Activated B cell treated with CpG ODN at 0.5 μM for 24 hours (primary cell): ENCODE data around the gene RFTN2. TPM values are rescaled to one million over a fixed set of nuclear protein-coding genes. Genes with fewer than 3 reads are reported as not detected.
A peak's percentile ranks its signal among the peaks of the same experiment; 100 is the strongest.
"Not testable (repeated sequence)": the region's sequence is repeated elsewhere in the genome, so short reads cannot be mapped to it uniquely, and the experiment has no call there.

ENCODE experiments used
- ATAC-seq: fragments of 200-7000 bp; cut with Tn5 transposase; one replicate; pipeline ENCODE4 v1.10.0; 2021; ENCODE audit warnings: low read depth, mild to moderate bottlenecking, moderate library complexity
- CTCF ChIA-PET: fragments of 350-600 bp; sonication (Branson Sonifier 250); formaldehyde crosslinking; loops from one replicate; lab custom pipeline; 2021; ENCODE audit warnings: antibody characterized with exemption; lab: Charles Lee
- POLR2A ChIA-PET: fragments of 350-600 bp; sonication (Branson Sonifier 250); formaldehyde crosslinking; loops from one replicate; lab custom pipeline; 2021; ENCODE audit warnings: antibody characterized with exemption; lab: Charles Lee
- DNase-seq: peaks from one replicate; pipeline ENCODE4 v3.0.0; 2022
- H3K27ac Mint-ChIP-seq: one replicate; pipeline ENCODE4 v1.8.0; 2020; ENCODE audit warnings: mixed read lengths
- H3K27me3 Mint-ChIP-seq: one replicate; pipeline ENCODE4 v1.8.0; 2021; ENCODE audit warnings: mixed read lengths
- H3K36me3 Mint-ChIP-seq: one replicate; pipeline ENCODE4 v1.8.0; 2021; ENCODE audit warnings: low read depth, mixed read lengths
- H3K4me1 Mint-ChIP-seq: one replicate; pipeline ENCODE4 v1.8.0; 2021; ENCODE audit warnings: mixed read lengths
- H3K4me3 Mint-ChIP-seq: one replicate; pipeline ENCODE4 v1.8.0; 2020; ENCODE audit warnings: mild to moderate bottlenecking, mixed read lengths
- H3K9me3 Mint-ChIP-seq: one replicate; pipeline ENCODE4 v1.8.0; 2020; ENCODE audit warnings: mixed read lengths
- intact Hi-C: fragments of 100-400 bp; cut with micrococcal nuclease; formaldehyde crosslinking; loops from one replicate; pipeline ENCODE4 v1.15.1; 2024
- total RNA-seq: library from RNA; stranded (reverse); gene quantifications from 2 replicates; pipeline ENCODE4 v1.2.3, GENCODE V29; 2022
- TF ChIP-seq, protein P1 (sequence below): fragments of 200-600 bp; IDR thresholded peaks from one replicate; pipeline ENCODE4 v1.8.0; 2022; ENCODE audit warnings: antibody characterized with exemption, mild to moderate bottlenecking

The RFTN2 gene
- total RNA-seq, 1 donor from 2014 or later: not detected

DNA sequence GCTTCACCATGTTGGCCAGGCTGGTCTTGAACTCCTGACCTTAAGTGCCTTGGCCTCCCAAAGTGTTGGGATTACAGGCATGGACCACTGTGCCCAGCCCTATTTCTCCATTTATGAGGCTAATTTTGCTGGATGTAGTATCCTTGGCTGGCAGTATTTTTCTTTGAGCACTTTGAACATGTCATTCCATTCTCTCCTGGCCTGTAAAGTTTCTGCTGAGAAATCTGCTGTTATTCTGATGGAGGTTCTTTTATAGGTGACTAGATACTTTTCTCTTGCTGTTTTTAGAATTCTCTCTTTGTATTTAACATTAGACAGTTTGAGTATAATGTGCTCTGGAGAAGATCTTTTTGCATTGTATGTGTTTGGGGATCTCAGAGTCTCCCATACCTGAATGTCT, 9.1 kb downstream of the RFTN2 start:
- Mint-ChIP-seq H3K4me3 (no peak overlapping the region), H3K4me1 (no peaks in the 10 kb centered on the region), H3K27ac (no peak overlapping the region), H3K9me3 (peaks cover 21% of the 10 kb centered on the region), H3K36me3 (no peaks in the 10 kb centered on the region), H3K27me3 (peaks cover 5% of the 10 kb centered on the region)
- TF ChIP-seq, protein P1, sequence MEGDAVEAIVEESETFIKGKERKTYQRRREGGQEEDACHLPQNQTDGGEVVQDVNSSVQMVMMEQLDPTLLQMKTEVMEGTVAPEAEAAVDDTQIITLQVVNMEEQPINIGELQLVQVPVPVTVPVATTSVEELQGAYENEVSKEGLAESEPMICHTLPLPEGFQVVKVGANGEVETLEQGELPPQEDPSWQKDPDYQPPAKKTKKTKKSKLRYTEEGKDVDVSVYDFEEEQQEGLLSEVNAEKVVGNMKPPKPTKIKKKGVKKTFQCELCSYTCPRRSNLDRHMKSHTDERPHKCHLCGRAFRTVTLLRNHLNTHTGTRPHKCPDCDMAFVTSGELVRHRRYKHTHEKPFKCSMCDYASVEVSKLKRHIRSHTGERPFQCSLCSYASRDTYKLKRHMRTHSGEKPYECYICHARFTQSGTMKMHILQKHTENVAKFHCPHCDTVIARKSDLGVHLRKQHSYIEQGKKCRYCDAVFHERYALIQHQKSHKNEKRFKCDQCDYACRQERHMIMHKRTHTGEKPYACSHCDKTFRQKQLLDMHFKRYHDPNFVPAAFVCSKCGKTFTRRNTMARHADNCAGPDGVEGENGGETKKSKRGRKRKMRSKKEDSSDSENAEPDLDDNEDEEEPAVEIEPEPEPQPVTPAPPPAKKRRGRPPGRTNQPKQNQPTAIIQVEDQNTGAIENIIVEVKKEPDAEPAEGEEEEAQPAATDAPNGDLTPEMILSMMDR: no peak
- ChIA-PET POLR2A (no interaction called here), CTCF (no interaction called here)
- intact Hi-C loops: no loop called here
- DNase-seq (no peak), ATAC-seq (no peak)

DNA sequence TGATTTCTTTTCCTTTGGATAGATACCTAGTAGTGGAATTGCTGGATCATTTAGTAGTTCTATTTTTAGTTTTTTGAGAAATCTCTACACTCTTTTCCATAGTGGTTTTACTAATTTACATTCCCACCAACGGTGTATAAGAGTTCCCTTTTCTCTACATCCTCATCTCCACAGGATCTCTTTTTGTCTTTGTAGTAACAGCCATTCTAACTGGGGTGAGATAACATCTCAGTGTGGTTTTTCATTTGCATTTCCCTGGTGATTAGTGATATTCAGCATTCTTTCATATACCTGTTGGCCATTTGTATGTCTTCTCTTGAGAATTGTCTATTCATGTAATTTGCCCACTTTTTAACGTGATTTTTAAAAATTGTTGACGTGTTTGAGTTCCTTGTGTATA, 13.8 kb downstream of the RFTN2 start:
- DNase-seq (no peak), ATAC-seq (no peak)
- ChIA-PET POLR2A (no interaction called here), CTCF (no interaction called here)
- H3K27ac Mint-ChIP-seq: no peak overlapping the region
- H3K36me3 Mint-ChIP-seq: no peaks in the 10 kb centered on the region
- TF ChIP-seq, protein P1: no peak
- peaks cover 16% of the 10 kb centered on the region for H3K9me3 Mint-ChIP-seq
- H3K27me3 Mint-ChIP-seq: no peaks in the 10 kb centered on the region
- H3K4me3 Mint-ChIP-seq: no peak overlapping the region
- intact Hi-C loops: no loop called here
- H3K4me1 Mint-ChIP-seq: no peaks in the 10 kb centered on the region

DNA sequence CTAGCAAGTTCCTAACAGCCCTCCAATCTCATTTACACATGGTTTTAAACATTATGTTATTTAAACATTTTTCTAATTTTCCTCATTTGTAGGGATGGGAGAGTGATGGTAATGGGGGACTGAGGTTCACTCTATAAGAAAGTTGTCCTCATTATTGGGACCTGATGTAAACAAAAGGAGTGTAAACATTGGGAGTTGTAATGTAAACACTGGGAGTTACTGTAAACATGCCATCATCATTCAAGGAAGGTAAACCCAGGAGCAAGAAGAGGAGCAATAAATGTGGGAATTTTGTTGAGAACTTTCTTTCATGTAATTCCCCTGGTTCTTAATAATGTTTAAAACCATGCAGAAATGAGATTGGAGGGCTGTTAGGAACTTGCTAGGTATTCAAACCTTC, 17.8 kb downstream of the RFTN2 start:
- TF ChIP-seq, protein P1: no peak
- ChIA-PET CTCF (no interaction called here), POLR2A (no interaction called here)
- Mint-ChIP-seq H3K27ac (no peak overlapping the region), H3K4me3 (no peak overlapping the region), H3K4me1 (no peaks in the 10 kb centered on the region), H3K36me3 (no peaks in the 10 kb centered on the region), H3K9me3 (no peaks in the 10 kb centered on the region), H3K27me3 (peaks cover under 1% of the 10 kb centered on the region)
- ATAC-seq: no peak
- no peak for DNase-seq
- intact Hi-C loops: no loop called here

DNA sequence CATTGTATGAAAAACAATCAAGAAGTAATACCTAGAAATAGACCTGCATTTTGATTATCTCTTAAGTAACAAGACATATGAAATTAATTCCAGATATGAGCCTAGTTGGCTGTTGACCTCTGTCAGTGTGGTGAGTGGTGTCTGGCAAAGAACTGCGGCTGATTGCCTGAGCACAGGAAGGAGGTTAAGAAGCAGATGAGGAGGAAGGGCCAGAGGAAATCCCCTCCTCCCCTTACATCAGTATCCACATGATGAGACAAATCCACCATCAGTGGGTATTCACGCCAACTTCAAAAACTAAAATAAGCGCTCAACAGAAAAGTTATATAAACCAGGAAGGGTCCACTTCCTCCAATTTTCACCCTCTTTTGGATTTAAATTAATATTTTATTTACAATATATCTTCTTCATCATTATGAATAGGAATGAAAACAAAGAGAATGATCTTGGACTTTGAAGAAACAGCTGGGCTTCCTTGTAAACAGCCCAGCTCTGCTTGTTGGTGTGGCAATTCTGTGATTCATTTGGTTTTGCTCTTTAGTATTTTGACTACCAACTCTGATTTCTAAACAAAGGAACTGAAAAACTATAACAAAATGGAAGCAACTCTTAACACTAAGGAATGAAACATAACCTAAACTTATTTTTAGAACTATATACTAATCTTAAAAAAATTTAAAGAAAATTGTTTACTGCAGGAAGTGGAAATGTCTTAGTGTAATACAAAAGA, 27.3 kb downstream of the RFTN2 start:
- TF ChIP-seq, protein P1: no peak
- POLR2A ChIA-PET: no interaction called here
- no peak for ATAC-seq

DNA sequence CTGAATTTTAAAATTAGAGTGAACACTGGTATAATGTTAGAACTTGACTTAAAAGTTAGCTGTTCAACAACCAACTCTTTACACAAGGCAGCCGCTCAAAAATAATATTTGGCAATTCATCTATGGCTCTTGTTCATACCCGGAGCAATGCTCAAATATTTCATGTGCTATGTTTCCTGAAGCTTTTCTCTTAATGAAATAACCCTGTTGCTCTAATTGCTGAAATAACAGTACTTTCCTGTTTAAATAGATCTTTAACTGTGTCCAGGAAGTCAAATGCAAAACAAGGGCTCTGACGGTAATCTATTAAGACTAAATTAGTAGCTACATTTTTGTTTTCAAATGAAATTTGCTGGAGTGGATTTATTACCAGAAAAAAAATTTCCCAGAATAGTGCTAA, 33.7 kb downstream of the RFTN2 start:
- DNase-seq: no peak
- CTCF ChIA-PET: no interaction called here
- Mint-ChIP-seq H3K4me3 (no peak overlapping the region), H3K36me3 (no peaks in the 10 kb centered on the region), H3K27me3 (peaks cover 18% of the 10 kb centered on the region), H3K9me3 (no peaks in the 10 kb centered on the region), H3K4me1 (no peaks in the 10 kb centered on the region), H3K27ac (no peak overlapping the region)
- intact Hi-C loops: no loop called here
- no peak for ATAC-seq
- POLR2A ChIA-PET: no interaction called here
- TF ChIP-seq, protein P1: no peak

More for the DNA sequence above, 27.3 kb downstream of the RFTN2 start:
- intact Hi-C loops: no loop called here
- CTCF ChIA-PET: no interaction called here
- Mint-ChIP-seq H3K36me3 (no peaks in the 10 kb centered on the region), H3K4me3 (no peak overlapping the region), H3K4me1 (no peaks in the 10 kb centered on the region), H3K9me3 (no peaks in the 10 kb centered on the region), H3K27me3 (peaks cover 16% of the 10 kb centered on the region), H3K27ac (no peak overlapping the region)
- no peak for DNase-seq

DNA sequence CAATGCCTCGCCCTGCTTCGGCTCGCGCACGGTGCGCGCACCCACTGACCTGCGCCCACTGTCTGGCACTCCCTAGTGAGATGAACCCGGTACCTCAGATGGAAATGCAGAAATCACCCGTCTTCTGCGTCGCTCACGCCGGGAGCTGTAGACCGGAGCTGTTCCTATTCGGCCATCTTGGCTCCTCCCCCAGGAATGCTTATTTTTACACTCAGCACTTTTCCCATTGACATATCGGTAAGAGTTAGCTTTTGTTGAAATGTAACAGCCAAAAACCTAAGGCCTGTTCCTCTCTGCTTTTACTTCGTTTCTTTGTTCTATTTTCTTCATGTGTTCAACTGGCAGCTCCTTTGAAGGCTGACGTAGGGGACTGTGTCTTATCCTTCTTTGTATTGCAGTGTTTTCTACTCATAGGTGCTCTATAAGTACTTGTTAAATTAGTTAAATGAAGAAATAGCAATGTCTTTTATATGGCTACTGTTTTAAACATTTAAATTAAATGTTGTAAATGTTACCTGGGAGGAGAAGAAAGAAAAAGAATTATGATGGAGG, 34.7 kb downstream of the RFTN2 start:
- H3K27ac Mint-ChIP-seq, H3K36me3 Mint-ChIP-seq, CTCF ChIA-PET, intact Hi-C loops, POLR2A ChIA-PET, ATAC-seq, H3K9me3 Mint-ChIP-seq, H3K4me1 Mint-ChIP-seq, DNase-seq: not testable (repeated sequence)
- Mint-ChIP-seq H3K4me3 (peak overlapping the region; percentile 25), H3K27me3 (peaks cover 18% of the 10 kb centered on the region)
